ENCODE results near the gene NEO1.

The NEO1 gene

DNA sequence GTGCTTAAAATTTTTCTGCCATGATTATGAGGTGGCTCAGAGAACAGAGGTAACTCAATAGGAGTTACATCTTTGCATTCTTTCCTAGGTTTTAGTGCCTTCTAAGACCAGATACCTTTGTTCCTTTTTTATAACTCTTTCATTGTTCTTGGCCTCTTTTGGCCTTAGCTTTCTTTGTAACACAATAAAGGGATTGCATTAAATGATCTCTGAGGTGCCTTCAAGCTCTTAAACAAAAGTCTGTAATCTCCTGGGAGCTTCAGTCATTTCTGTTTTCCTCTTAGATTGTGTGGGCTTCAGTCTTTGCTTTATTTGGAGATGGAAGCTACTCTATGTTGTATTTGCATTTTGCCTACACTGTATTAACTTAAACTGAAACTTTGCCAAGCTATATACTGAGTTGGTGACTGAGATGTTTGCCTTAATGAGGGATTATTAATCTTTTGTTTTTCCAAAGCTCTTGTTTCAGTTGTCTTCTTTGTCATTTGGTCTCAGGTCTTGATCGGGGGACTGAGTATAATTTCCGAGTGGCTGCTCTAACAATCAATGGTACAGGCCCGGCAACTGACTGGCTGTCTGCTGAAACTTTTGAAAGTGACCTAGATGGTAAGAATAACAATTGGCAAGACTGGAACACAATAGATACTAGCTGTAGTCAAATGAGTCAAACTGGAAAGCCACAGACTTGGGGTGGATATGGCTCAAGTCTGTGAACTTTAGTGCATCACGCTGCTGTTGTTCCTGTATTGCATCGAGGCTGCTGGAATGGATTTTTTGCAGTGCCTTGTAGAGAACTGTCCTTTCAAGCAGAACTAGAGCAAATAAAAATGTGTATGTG, 206.2 kb downstream of the NEO1 start:
- Histone ChIP-seq H3K9ac (no peak overlapping the region), H3K27me3 (ENCODE audit: insufficient read depth, low read depth) (no peaks in the 10 kb centered on the region), H3K4me3 (IDR thresholded peaks at IDR 0.05; ENCODE audit: insufficient read depth, low read depth, low read length) (no peak overlapping the region), H3K79me2 (ENCODE audit: insufficient read depth, low read depth) (no peaks in the 10 kb centered on the region), H3K27ac (no peak overlapping the region), H3K36me3 (ENCODE audit: insufficient read depth) (no peaks in the 10 kb centered on the region), H3K4me2 (no peak overlapping the region), H2AFZ (ENCODE audit: low read depth) (no peak overlapping the region), H4K20me1 (ENCODE audit: insufficient read depth) (no peaks in the 10 kb centered on the region), H3K4me1 (ENCODE audit: low read depth, poor library complexity, severe bottlenecking) (no peaks in the 10 kb centered on the region)
- TF ChIP-seq, protein P1, sequence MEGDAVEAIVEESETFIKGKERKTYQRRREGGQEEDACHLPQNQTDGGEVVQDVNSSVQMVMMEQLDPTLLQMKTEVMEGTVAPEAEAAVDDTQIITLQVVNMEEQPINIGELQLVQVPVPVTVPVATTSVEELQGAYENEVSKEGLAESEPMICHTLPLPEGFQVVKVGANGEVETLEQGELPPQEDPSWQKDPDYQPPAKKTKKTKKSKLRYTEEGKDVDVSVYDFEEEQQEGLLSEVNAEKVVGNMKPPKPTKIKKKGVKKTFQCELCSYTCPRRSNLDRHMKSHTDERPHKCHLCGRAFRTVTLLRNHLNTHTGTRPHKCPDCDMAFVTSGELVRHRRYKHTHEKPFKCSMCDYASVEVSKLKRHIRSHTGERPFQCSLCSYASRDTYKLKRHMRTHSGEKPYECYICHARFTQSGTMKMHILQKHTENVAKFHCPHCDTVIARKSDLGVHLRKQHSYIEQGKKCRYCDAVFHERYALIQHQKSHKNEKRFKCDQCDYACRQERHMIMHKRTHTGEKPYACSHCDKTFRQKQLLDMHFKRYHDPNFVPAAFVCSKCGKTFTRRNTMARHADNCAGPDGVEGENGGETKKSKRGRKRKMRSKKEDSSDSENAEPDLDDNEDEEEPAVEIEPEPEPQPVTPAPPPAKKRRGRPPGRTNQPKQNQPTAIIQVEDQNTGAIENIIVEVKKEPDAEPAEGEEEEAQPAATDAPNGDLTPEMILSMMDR (conservative IDR thresholded peaks at IDR 0.05; ENCODE audit: low read depth, low read length): no peak

DNA sequence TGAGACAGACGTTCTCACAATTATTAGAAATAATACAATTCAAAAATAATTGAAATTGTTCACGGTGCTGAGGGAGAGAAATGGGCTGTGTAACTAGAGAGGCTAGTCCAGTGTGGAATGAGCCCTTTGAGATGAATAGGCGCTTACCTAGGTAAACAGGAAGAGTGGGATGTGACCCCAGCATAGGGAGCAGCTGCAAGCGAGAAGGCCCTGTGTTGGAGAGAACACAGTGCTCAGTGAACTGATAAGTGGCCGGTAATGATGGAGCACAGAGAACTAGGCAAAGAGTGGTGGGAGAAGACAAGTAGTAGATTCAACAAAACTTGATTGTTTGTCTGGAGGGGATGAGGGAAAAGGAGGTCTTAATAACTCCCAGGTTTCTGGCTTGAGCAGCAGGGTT, 212.6 kb downstream of the NEO1 start:
- Histone ChIP-seq H3K36me3 (ENCODE audit: insufficient read depth) (no peaks in the 10 kb centered on the region), H2AFZ (ENCODE audit: low read depth) (no peak overlapping the region), H3K79me2 (ENCODE audit: insufficient read depth, low read depth) (no peaks in the 10 kb centered on the region), H3K27me3 (ENCODE audit: insufficient read depth, low read depth) (no peaks in the 10 kb centered on the region), H3K4me2 (no peak overlapping the region), H3K9ac (no peak overlapping the region), H3K4me1 (ENCODE audit: low read depth, poor library complexity, severe bottlenecking) (no peaks in the 10 kb centered on the region), H3K27ac (no peak overlapping the region), H4K20me1 (ENCODE audit: insufficient read depth) (no peaks in the 10 kb centered on the region), H3K4me3 (IDR thresholded peaks at IDR 0.05; ENCODE audit: insufficient read depth, low read depth, low read length) (no peak overlapping the region)
- TF ChIP-seq, protein P1 (conservative IDR thresholded peaks at IDR 0.05; ENCODE audit: low read depth, low read length): no peak

DNA sequence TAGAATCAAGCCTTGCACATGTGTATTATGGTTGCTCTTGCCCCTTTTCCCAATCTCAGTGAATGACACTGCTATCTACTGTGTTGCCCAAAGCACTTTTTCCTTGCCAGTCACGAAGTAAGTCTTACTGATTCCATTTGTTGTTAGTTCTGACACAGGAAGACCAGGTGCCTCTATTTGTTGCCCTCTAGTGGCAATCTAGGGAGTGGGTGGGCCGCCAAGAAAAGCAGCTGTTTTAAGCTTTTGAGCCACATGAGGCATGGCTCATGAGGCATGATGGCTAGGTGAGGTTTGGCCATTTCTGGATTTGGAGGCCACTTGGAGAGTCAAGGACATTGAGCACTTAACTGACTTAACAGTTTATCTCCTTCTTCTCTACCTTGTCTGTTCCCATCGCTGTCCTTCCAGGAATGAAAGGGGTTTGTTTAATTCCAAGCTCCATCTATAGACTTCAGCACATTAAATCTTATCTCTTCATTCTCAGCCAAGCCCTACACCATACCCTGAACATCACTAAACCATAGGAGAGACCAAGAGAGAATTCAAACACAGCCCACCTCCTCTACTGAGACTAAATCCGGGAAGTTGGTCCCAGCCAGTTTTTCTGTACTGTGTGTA, 213.4 kb downstream of the NEO1 start:
- no peaks in the 10 kb centered on the region for H3K4me1 ChIP-seq (ENCODE audit: low read depth, poor library complexity, severe bottlenecking)
- no peaks in the 10 kb centered on the region for H3K27me3 ChIP-seq (ENCODE audit: insufficient read depth, low read depth)
- no peaks in the 10 kb centered on the region for H3K36me3 ChIP-seq (ENCODE audit: insufficient read depth)
- H3K4me3 ChIP-seq (IDR thresholded peaks at IDR 0.05; ENCODE audit: insufficient read depth, low read depth, low read length): no peak overlapping the region
- no peak overlapping the region for H2AFZ ChIP-seq (ENCODE audit: low read depth)
- H3K79me2 ChIP-seq (ENCODE audit: insufficient read depth, low read depth): no peaks in the 10 kb centered on the region
- H3K4me2 ChIP-seq: no peak overlapping the region
- TF ChIP-seq, protein P1 (conservative IDR thresholded peaks at IDR 0.05; ENCODE audit: low read depth, low read length): peak; percentile 74
- H3K27ac ChIP-seq: no peak overlapping the region
- H3K9ac ChIP-seq: no peak overlapping the region
- H4K20me1 ChIP-seq (ENCODE audit: insufficient read depth): no peaks in the 10 kb centered on the region

DNA sequence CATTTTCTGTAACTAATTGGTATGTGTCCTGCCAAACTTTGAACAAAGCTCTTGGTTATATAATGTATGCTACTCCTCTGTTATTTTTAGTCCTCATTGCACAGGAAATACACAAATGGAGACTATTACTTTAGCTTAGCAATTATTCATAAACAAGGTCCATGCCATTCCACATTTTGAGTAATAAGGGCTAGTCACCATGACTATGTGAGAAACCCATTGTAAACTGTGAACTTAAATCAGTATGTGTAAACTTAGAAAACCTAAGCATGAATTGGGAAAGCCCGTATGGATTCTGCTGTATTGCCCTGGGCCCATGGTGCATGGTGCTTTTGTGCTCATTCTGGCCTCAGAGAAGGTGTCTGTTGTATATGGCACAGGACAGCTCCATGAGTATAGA, 216.2 kb downstream of the NEO1 start:
- Histone ChIP-seq H3K27me3 (ENCODE audit: insufficient read depth, low read depth) (no peaks in the 10 kb centered on the region), H2AFZ (ENCODE audit: low read depth) (no peak overlapping the region), H3K4me1 (ENCODE audit: low read depth, poor library complexity, severe bottlenecking) (no peaks in the 10 kb centered on the region), H3K9ac (no peak overlapping the region), H3K36me3 (ENCODE audit: insufficient read depth) (no peaks in the 10 kb centered on the region), H3K27ac (no peak overlapping the region), H4K20me1 (ENCODE audit: insufficient read depth) (no peaks in the 10 kb centered on the region), H3K4me3 (IDR thresholded peaks at IDR 0.05; ENCODE audit: insufficient read depth, low read depth, low read length) (no peak overlapping the region), H3K79me2 (ENCODE audit: insufficient read depth, low read depth) (no peaks in the 10 kb centered on the region), H3K4me2 (no peak overlapping the region)
- TF ChIP-seq, protein P1 (conservative IDR thresholded peaks at IDR 0.05; ENCODE audit: low read depth, low read length): no peak
